K562 (cell line): ENCODE measurements around the gene PDIA2. TPM values are rescaled to one million over a fixed set of nuclear protein-coding genes. Genes with fewer than 3 reads are reported as not detected.

Experiments
- HINFP ChIP-seq: fragments of 450-650 bp; conservative IDR thresholded peaks from 2 replicates; pipeline ENCODE4 v1.6.1; 2016; ENCODE audit warnings: missing genetic modification characterization, low read depth, mild to moderate bottlenecking, control low read depth, missing compliant biosample characterization
- NEUROD1 ChIP-seq: fragments of 150-350 bp; IDR thresholded peaks from 2 replicates; pipeline ENCODE4 v1.6.1; 2014; ENCODE audit warnings: borderline replicate concordance, low read length, low read depth; ENCODE audit not compliant: partially characterized antibody
- U2AF2 ChIP-seq: fragments of 200-400 bp; formaldehyde crosslinking; optimal IDR thresholded peaks from 2 replicates; pipeline ENCODE3; 2017; ENCODE audit warnings: low read depth, mild to moderate bottlenecking, low read length
- polyA plus RNA-seq, 8 experiments: library from polyadenylated mRNA; depleted of rRNA in 4 of 8; stranded (reverse) in 5 of 8; unstranded in 3 of 8; fragments of >200 nt; fragmentation: Nextera tagmentation in 2 of 8; fragmentation: Illumina TruSeq in 1 of 8; extraction: Ambion mirVana in 2 of 8; extraction: Trizol in 1 of 8; gene quantifications; 2 replicates each; pipeline versions ENCODE4 v1.2.1 to v1.2.3, GENCODE V29; 2011 to 2014; ENCODE audit warnings: inconsistent platforms in 1 of 8, missing spikeins in 1 of 8
- total RNA-seq, 7 experiments: library from RNA; depleted of rRNA in 6 of 7; stranded (reverse); fragments of >200 nt in 6 of 7; fragmentation: Illumina TruSeq in 2 of 7; extraction: Trizol in 2 of 7; gene quantifications; 2 replicates each; pipeline versions ENCODE4 v1.2.1 to v1.2.3, GENCODE V29; 2011 to 2021; ENCODE audit warnings: low replicate concordance in 1 of 7
- TF ChIP-seq, protein P1 (sequence below): fragments of 450-650 bp; IDR thresholded peaks from 2 replicates; pipeline ENCODE4 v1.6.1; 2016; ENCODE audit warnings: mild to moderate bottlenecking, moderate library complexity
- TF ChIP-seq, protein P2 (sequence below): fragments of 250-450 bp; sonication (Bioruptor Pico); IDR thresholded peaks from 2 replicates; pipeline ENCODE4 v1.4.0; 2020

The PDIA2 gene
- total and polyA plus RNA-seq, 9 of the 15 experiments (the other 6 are each of a cell fraction or from before 2014, with no cell fraction given): 0.13 to 0.92 (median 0.23) TPM; not detected in 4

DNA sequence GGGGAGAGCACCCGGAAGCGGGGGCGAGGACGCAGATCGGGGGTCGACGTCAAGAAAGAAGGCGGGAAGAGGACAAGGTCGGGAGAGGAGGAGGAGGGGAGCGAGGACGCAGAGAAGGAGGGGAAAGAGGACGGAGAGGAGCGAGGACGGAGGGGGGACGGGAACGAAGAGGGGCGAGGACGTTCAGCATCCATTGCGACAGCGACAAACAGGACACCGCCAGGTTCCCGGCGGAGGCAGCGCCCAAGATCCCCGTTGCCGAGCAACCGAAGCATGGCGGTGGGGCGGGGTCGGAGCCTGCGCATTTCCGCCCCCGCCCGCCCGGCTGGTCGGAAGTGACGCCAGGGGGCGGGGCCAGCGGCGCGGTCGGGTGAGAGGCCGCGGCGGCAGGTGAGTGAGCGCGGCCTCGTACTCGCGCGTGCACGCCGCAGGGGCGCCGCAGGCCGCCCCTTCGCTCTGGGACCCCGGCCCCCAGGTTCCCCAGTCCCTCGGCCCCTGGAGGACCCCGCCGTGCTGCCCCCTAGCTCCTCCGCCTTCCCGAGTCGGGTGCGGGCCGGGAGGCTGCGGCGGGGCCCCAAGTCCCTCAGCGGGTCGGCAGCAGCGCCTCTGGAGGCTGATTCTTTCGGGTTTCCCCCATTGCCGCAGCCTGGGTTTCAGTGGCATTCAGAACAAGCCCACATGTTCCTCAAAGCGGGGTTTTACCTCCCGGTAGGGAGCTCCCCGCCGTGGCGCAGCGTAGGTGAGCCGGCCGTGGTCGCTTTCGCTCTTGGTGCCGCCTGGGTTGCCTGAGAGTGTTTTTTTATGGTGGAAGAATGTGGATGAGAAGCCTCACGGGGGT, 48.3 kb upstream of the PDIA2 start, which contains the start of gene FAM234A (continued):
- TF ChIP-seq, protein P1, sequence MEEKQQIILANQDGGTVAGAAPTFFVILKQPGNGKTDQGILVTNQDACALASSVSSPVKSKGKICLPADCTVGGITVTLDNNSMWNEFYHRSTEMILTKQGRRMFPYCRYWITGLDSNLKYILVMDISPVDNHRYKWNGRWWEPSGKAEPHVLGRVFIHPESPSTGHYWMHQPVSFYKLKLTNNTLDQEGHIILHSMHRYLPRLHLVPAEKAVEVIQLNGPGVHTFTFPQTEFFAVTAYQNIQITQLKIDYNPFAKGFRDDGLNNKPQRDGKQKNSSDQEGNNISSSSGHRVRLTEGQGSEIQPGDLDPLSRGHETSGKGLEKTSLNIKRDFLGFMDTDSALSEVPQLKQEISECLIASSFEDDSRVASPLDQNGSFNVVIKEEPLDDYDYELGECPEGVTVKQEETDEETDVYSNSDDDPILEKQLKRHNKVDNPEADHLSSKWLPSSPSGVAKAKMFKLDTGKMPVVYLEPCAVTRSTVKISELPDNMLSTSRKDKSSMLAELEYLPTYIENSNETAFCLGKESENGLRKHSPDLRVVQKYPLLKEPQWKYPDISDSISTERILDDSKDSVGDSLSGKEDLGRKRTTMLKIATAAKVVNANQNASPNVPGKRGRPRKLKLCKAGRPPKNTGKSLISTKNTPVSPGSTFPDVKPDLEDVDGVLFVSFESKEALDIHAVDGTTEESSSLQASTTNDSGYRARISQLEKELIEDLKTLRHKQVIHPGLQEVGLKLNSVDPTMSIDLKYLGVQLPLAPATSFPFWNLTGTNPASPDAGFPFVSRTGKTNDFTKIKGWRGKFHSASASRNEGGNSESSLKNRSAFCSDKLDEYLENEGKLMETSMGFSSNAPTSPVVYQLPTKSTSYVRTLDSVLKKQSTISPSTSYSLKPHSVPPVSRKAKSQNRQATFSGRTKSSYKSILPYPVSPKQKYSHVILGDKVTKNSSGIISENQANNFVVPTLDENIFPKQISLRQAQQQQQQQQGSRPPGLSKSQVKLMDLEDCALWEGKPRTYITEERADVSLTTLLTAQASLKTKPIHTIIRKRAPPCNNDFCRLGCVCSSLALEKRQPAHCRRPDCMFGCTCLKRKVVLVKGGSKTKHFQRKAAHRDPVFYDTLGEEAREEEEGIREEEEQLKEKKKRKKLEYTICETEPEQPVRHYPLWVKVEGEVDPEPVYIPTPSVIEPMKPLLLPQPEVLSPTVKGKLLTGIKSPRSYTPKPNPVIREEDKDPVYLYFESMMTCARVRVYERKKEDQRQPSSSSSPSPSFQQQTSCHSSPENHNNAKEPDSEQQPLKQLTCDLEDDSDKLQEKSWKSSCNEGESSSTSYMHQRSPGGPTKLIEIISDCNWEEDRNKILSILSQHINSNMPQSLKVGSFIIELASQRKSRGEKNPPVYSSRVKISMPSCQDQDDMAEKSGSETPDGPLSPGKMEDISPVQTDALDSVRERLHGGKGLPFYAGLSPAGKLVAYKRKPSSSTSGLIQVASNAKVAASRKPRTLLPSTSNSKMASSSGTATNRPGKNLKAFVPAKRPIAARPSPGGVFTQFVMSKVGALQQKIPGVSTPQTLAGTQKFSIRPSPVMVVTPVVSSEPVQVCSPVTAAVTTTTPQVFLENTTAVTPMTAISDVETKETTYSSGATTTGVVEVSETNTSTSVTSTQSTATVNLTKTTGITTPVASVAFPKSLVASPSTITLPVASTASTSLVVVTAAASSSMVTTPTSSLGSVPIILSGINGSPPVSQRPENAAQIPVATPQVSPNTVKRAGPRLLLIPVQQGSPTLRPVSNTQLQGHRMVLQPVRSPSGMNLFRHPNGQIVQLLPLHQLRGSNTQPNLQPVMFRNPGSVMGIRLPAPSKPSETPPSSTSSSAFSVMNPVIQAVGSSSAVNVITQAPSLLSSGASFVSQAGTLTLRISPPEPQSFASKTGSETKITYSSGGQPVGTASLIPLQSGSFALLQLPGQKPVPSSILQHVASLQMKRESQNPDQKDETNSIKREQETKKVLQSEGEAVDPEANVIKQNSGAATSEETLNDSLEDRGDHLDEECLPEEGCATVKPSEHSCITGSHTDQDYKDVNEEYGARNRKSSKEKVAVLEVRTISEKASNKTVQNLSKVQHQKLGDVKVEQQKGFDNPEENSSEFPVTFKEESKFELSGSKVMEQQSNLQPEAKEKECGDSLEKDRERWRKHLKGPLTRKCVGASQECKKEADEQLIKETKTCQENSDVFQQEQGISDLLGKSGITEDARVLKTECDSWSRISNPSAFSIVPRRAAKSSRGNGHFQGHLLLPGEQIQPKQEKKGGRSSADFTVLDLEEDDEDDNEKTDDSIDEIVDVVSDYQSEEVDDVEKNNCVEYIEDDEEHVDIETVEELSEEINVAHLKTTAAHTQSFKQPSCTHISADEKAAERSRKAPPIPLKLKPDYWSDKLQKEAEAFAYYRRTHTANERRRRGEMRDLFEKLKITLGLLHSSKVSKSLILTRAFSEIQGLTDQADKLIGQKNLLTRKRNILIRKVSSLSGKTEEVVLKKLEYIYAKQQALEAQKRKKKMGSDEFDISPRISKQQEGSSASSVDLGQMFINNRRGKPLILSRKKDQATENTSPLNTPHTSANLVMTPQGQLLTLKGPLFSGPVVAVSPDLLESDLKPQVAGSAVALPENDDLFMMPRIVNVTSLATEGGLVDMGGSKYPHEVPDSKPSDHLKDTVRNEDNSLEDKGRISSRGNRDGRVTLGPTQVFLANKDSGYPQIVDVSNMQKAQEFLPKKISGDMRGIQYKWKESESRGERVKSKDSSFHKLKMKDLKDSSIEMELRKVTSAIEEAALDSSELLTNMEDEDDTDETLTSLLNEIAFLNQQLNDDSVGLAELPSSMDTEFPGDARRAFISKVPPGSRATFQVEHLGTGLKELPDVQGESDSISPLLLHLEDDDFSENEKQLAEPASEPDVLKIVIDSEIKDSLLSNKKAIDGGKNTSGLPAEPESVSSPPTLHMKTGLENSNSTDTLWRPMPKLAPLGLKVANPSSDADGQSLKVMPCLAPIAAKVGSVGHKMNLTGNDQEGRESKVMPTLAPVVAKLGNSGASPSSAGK: peak; percentile 91
- TF ChIP-seq, protein P2, sequence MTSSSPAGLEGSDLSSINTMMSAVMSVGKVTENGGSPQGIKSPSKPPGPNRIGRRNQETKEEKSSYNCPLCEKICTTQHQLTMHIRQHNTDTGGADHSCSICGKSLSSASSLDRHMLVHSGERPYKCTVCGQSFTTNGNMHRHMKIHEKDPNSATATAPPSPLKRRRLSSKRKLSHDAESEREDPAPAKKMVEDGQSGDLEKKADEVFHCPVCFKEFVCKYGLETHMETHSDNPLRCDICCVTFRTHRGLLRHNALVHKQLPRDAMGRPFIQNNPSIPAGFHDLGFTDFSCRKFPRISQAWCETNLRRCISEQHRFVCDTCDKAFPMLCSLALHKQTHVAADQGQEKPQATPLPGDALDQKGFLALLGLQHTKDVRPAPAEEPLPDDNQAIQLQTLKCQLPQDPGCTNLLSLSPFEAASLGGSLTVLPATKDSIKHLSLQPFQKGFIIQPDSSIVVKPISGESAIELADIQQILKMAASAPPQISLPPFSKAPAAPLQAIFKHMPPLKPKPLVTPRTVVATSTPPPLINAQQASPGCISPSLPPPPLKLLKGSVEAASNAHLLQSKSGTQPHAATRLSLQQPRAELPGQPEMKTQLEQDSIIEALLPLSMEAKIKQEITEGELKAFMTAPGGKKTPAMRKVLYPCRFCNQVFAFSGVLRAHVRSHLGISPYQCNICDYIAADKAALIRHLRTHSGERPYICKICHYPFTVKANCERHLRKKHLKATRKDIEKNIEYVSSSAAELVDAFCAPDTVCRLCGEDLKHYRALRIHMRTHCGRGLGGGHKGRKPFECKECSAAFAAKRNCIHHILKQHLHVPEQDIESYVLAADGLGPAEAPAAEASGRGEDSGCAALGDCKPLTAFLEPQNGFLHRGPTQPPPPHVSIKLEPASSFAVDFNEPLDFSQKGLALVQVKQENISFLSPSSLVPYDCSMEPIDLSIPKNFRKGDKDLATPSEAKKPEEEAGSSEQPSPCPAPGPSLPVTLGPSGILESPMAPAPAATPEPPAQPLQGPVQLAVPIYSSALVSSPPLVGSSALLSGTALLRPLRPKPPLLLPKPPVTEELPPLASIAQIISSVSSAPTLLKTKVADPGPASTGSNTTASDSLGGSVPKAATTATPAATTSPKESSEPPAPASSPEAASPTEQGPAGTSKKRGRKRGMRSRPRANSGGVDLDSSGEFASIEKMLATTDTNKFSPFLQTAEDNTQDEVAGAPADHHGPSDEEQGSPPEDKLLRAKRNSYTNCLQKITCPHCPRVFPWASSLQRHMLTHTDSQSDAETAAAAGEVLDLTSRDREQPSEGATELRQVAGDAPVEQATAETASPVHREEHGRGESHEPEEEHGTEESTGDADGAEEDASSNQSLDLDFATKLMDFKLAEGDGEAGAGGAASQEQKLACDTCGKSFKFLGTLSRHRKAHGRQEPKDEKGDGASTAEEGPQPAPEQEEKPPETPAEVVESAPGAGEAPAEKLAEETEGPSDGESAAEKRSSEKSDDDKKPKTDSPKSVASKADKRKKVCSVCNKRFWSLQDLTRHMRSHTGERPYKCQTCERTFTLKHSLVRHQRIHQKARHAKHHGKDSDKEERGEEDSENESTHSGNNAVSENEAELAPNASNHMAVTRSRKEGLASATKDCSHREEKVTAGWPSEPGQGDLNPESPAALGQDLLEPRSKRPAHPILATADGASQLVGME: no peak
- TF ChIP-seq HINFP (tag) (no peak), U2AF2 (no peak), NEUROD1 (peak; percentile 8)
